Endothelial cell of umbilical vein (primary cell): ENCODE results near the gene CDC42EP4. TPM values are rescaled to one million over a fixed set of nuclear protein-coding genes. Genes with fewer than 3 reads are reported as not detected.

ENCODE experiments used
- BruUV-seq: library from RNA; stranded (reverse); fragments of 400-500 nt; replicated peaks from 2 replicates; lab custom pipeline; 2021; lab: Mats Ljungman, UMichigan
- CTCF ChIA-PET: fragments of 300-600, 350-600 bp; sonication (Branson Sonifier 250); formaldehyde crosslinking; loops from one replicate; lab custom pipeline; 2021; ENCODE audit warnings: antibody characterized with exemption, inconsistent platforms; lab: Charles Lee
- POLR2A ChIA-PET: fragments of 300-600, 350-600 bp; sonication (Branson Sonifier 250); formaldehyde crosslinking; loops from one replicate; lab custom pipeline; 2021; ENCODE audit warnings: antibody characterized with exemption, inconsistent platforms; lab: Charles Lee
- DNase-seq: peaks from one replicate; pipeline ENCODE4 v3.0.0-alpha.2; 2011; ENCODE audit warnings: low read depth, low spot score
- FAIRE-seq: peaks from 2 replicates; lab custom pipeline; 2011; peaks lifted over from hg19 to GRCh38; lab: Jason Lieb, UNC
- H2AFZ ChIP-seq: 2 replicates; pipeline ENCODE4 v1.6.0; 2012; ENCODE audit warnings: low read depth, low read length, control low read depth, inconsistent platforms
- H3K27ac ChIP-seq: 2 replicates; pipeline ENCODE4 v1.5.1; 2011; ENCODE audit warnings: low read depth, mild to moderate bottlenecking, control low read depth, low read length, moderate library complexity; ENCODE audit not compliant: insufficient read depth
- H3K27me3 ChIP-seq, 2 experiments: 2 replicates each; pipeline versions ENCODE4 v1.6.0 to v1.6.1; 2011; ENCODE audit warnings: low read length in 2 of 2, mixed read lengths in 1 of 2; ENCODE audit not compliant: control insufficient read depth in 2 of 2, insufficient read depth in 2 of 2
- H3K36me3 ChIP-seq, 2 experiments: 2 replicates in 1 of 2; 3 replicates in 1 of 2; pipeline ENCODE4 v1.5.1; 2011; ENCODE audit warnings: low read length in 2 of 2, mild to moderate bottlenecking in 1 of 2, moderate library complexity in 1 of 2; ENCODE audit not compliant: control insufficient read depth in 2 of 2, insufficient read depth in 2 of 2; ENCODE audit errors: extremely low read depth in 1 of 2
- H3K4me1 ChIP-seq: 3 replicates; pipeline ENCODE4 v1.5.1; 2011; ENCODE audit warnings: mild to moderate bottlenecking, low read length; ENCODE audit not compliant: control insufficient read depth, insufficient read depth; ENCODE audit errors: extremely low read depth
- H3K4me2 ChIP-seq: 2 replicates; pipeline ENCODE4 v1.6.1; 2011; ENCODE audit warnings: low read length, control low read depth, mixed read lengths; ENCODE audit not compliant: insufficient read depth
- H3K4me3 ChIP-seq, 3 experiments: fragments of 200-600 bp in 1 of 3; sonication (generic), shearing (Covaris generic) in 1 of 3; replicated peaks in 1 of 3; 2 replicates each; pipeline ENCODE4 v1.5.1; 2011 to 2016; ENCODE audit warnings: control low read depth in 3 of 3, low read length in 3 of 3, mild to moderate bottlenecking in 2 of 3, inconsistent platforms in 1 of 3, low read depth in 1 of 3, moderate library complexity in 1 of 3; ENCODE audit not compliant: insufficient read depth in 1 of 3
- H3K79me2 ChIP-seq: 2 replicates; pipeline ENCODE4 v1.6.0; 2012; ENCODE audit warnings: low read length, inconsistent platforms; ENCODE audit not compliant: control insufficient read depth, insufficient read depth
- H3K9ac ChIP-seq: replicated peaks from 2 replicates; pipeline ENCODE3; 2011; ENCODE audit warnings: low read length, control low read depth; ENCODE audit not compliant: insufficient read depth; ENCODE audit errors: extremely low read depth
- H3K9me1 ChIP-seq: replicated peaks from 3 replicates; pipeline ENCODE4 v1.6.0; 2011; ENCODE audit warnings: mild to moderate bottlenecking, low read length; ENCODE audit not compliant: control insufficient read depth, insufficient read depth; ENCODE audit errors: extremely low read depth
- H3K9me3 ChIP-seq: replicated peaks from 2 replicates; pipeline ENCODE4 v1.5.1; 2012; ENCODE audit warnings: low read length, inconsistent platforms; ENCODE audit not compliant: control insufficient read depth, insufficient read depth
- H4K20me1 ChIP-seq: replicated peaks from 2 replicates; pipeline ENCODE3; 2011; ENCODE audit warnings: mild to moderate bottlenecking, low read length; ENCODE audit not compliant: control insufficient read depth, insufficient read depth; ENCODE audit errors: extremely low read depth
- CTCF ChIP-seq, 2 donors: IDR thresholded peaks; 1 replicate in 1 of 2; 2 replicates in 1 of 2; pipeline ENCODE4 v1.5.1; 2011; ENCODE audit warnings: low read length in 2 of 2, mild to moderate bottlenecking in 2 of 2, moderate library complexity in 2 of 2, control low read depth in 1 of 2, inconsistent platforms in 1 of 2, low read depth in 1 of 2; ENCODE audit not compliant: insufficient read depth in 1 of 2; ENCODE audit errors: extremely low read depth in 1 of 2
- EZH2 ChIP-seq: IDR thresholded peaks from 2 replicates; pipeline ENCODE4 v1.6.1; 2012; ENCODE audit warnings: borderline replicate concordance, low read depth, mild to moderate bottlenecking, moderate library complexity, low read length, inconsistent platforms; ENCODE audit not compliant: severe bottlenecking
- FOS ChIP-seq: IDR thresholded peaks from 2 replicates; pipeline ENCODE4 v1.6.1; 2011; ENCODE audit warnings: mild to moderate bottlenecking, low read length, moderate library complexity, borderline replicate concordance; ENCODE audit not compliant: insufficient read depth
- JUN ChIP-seq: IDR thresholded peaks from 2 replicates; pipeline ENCODE4 v1.6.1; 2011; ENCODE audit warnings: borderline replicate concordance, low read depth; ENCODE audit not compliant: insufficient read length, insufficient read depth
- MAX ChIP-seq: IDR thresholded peaks from 2 replicates; pipeline ENCODE4 v1.6.1; 2011; ENCODE audit not compliant: insufficient read depth, insufficient read length
- MYC ChIP-seq: IDR thresholded peaks from one replicate; pipeline ENCODE4 v1.6.1; 2011; ENCODE audit warnings: mild to moderate bottlenecking, low read depth, low read length
- POLR2AphosphoS5 ChIP-seq: IDR thresholded peaks from 2 replicates; pipeline ENCODE4 v1.6.1; 2012; ENCODE audit warnings: low read depth, mild to moderate bottlenecking, control low read depth, low read length, moderate library complexity; ENCODE audit not compliant: insufficient read depth
- dilution Hi-C: fragments of 300-500 bp; cut with MboI; formaldehyde crosslinking; loops from one replicate; pipeline ENCODE4 v1.15.0; 2019; ENCODE audit warnings: low sequenced_read_pairs; ENCODE audit not compliant: extremely low pct_ligation_motif_present
- intact Hi-C: fragments of 100-400 bp; cut with micrococcal nuclease; formaldehyde crosslinking; loops from one replicate; pipeline ENCODE4 v1.10.0; 2022
- polyA plus RNA-seq, 4 experiments: library from polyadenylated mRNA; depleted of rRNA in 3 of 4; stranded (reverse) in 3 of 4; unstranded in 1 of 4; fragments of >200 nt; gene quantifications; 2 replicates each; pipeline versions ENCODE4 v1.2.1 to v1.2.3, GENCODE V29; 2011 to 2012; ENCODE audit warnings: missing spikeins in 1 of 4
- total RNA-seq: library from RNA; stranded (reverse); gene quantifications from 2 replicates; pipeline ENCODE4 v1.2.3, GENCODE V29; 2021

The CDC42EP4 gene
- total and polyA plus RNA-seq, 2 donors (not counting 3 experiments of a cell fraction or from before 2014, with no cell fraction given): 11.4 to 19.6 TPM

- Histone ChIP-seq H3K4me2 (no peak overlapping the region), H3K9me1 (no peaks in the 10 kb centered on the region), H2AFZ (peak overlapping the region; percentile 7), H3K27ac (no peak overlapping the region), H3K9ac (no peak overlapping the region), H3K9me3 (no peaks in the 10 kb centered on the region), H3K4me1 (peaks cover 6% of the 10 kb centered on the region), H3K36me3 (no peaks in the 10 kb centered on the region), H3K79me2 (no peaks in the 10 kb centered on the region), H4K20me1 (no peaks in the 10 kb centered on the region), H3K4me3 (no peak overlapping the region), H3K27me3 (no peaks in the 10 kb centered on the region)
- FAIRE-seq (no peak), DNase-seq (peak; percentile 30)
- BruUV-seq: no TSS peak
- POLR2A ChIA-PET: interaction anchor here (0.6 kb wide), 1 partner anchor 28 kb away, joined by 3 read pairs; no protein-coding TSS in a partner anchor
- TF ChIP-seq MAX (no peak), FOS (no peak), POLR2AphosphoS5 (no peak), JUN (no peak), MYC (no peak), EZH2 (no peak), CTCF (IDR thresholded peaks at IDR 0.05; ENCODE audit: extremely low read depth in 1 of 2, insufficient read depth in 1 of 2, low read depth in 1 of 2, low read length in 2 of 2) (no peak)
- dilution Hi-C loops (no loop called here), intact Hi-C loops (no loop called here)
- CTCF ChIA-PET: interaction anchor here (0.5 to 2.2 kb wide), 3 partner anchors 14 to 856 kb away, joined by 3 to 9 read pairs (median 4); partner anchors contain the start of gene RPL38
These were observed 35.5 kb upstream of the CDC42EP4 start for GRCh38 chr17:73347351-73347750.
